Activated CD4-positive, alpha-beta T cell treated with anti-CD3 and anti-CD28 coated beads, Interleukin-2, amount 50 U/mL, for 48 hours (primary cell): ENCODE data around the gene FAM20A.
"Not testable (repeated sequence)": the region's sequence is repeated elsewhere in the genome, so short reads cannot be mapped to it uniquely, and the experiment has no call there.

Source experiments
- DNase-seq, 2 experiments: peaks; one replicate each; pipeline ENCODE4 v3.0.0-alpha.2; 2020

FAM20A gene

DNA sequence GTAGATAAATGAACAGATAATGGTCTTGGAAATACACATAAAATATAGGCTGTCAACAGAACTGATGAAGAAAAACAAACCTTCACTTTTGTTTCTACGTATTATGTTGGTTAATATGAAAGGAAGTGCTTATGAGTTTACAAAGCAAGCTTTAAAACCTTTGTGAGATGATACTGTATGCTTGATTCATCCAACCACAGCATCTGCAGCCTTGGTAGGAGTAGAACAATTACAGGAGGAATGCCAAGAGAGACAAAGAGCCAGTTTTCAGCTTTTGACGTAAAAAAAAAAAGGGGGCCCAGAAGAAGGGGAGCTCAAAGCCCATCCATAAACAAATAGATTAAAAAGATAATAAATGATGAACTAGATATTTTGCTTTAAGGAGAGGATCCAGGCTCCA is 13.3 kb downstream of the FAM20A start:
- DNase-seq: no peak

DNA sequence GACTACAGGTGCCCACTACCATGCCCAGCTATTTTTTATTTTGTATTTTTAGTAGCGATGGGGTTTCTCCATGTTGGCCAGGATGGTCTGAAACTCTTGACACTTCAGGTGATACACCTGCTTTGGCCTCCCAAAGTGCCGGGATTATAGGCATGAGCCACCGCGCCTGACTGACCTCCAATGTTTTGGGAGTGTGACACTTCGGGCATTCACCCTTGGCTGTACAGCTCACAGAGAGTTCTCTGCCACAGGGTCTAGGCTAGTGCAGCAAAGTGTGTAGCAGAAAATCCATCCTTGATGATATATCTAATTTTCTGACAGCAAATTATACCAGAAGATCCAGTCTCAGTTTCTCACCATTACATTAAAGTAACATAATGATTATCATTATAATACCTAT is 14.1 kb downstream of the FAM20A start:
- DNase-seq: no peak

DNA sequence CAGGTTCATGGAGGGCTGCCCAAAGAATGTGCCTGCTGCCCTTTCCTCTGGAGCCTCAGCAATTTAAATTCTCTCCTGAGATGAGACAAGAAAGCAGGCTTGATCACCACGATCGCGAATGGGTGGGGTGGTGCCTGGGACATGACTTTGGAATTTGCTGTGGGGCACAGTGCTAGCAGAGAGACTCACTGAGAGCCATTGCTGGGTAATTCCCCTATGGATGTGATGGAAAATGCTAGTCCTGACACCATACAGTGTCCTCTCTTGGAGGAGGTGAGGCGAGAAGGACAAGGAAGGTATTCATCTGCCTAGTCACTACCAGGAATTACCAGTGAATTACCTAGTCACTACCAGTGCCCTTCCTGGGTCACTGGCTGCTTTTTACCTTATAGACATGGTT is 15.5 kb downstream of the FAM20A start:
- no peak for DNase-seq

DNA sequence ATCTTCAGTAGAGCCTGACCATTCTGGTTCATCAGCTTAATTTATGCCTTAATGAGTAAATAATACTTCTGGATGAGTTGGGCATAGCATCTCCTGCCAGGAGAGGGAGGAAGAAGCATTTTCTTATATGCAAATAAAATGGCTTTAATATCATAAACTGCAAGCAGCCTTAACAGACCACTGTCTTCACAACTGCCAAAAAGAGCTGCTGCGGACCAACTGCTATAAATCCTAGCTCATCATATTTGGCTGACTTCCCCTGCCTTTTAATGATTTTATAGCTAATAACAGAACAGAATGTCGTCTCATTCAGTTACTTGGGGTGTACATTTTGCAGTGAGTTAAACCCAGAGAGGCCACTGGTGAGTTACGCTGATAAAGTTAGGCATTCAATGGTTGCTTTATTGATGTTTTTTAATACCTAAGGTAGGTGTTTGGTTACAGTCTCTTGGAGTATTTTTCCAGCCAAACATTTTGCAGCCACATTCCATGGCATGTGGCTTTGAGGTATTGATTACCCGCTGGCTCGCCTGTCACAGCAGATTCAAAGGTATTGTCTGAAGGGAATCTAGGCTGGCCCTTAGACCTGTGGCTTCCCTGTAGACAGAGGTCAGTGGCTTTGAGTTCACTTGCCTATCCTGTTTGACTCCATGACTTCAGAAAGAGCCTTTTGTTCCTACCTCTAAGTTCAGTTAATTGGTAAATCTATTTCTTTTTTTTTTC is 16.4 kb downstream of the FAM20A start:
- DNase-seq: no peak

DNA sequence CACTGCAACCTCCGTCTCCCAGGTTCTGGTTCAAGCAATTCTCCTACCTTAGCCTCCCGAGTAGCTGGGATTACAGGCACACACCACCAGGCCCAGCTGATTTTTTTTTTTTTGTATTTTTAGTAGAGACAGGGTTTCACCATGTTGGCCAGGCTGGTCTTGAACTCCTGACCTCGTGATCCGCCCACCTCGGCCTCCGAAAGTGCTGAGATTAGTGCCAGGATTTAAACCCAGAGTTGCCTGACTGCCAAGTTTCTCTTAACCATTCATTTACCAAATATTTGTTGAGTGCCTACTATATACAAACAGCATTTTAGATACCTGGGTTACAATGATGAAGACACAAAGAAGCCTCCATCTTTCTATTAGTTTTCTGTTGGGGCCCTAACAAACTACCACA is 18.3 kb downstream of the FAM20A start:
- not testable (repeated sequence) for DNase-seq

DNA sequence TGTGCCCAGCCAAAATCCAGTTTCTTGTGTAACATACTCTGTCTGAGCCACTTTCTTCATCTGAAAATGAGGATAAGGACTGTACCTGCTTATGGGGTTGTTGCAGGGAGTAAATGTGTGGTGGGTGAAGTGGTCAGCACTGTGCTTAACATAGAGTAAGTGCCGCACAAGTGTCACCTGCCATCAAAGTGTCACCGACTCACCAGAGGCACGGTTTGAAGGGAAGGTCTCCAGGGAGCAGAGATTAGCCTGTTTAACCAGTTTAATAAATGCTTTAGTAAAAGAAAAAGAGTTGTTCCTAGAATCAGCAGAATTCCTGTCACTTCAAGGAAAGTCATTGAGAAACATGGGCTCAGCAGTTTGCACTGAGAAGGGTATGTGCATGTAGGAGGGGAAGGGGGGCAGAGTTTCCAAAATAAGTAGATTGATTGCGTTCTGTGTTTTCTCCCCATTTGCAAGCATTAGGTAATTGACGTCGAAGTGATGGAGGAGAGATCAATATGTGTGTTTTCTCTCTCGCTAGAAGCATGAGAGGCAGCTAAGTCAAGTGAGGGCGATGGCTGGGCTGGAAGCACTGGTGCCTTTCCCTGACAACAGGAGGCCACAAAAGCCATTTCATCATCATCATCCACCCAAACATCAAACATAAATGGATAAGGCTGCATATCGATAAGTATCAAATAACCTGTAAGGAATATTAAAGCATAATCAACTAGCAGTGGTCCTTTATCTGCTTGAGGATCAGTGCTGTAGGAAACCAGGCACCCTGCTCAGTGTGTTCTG is 19.1 kb downstream of the FAM20A start:
- DNase-seq: no peak

DNA sequence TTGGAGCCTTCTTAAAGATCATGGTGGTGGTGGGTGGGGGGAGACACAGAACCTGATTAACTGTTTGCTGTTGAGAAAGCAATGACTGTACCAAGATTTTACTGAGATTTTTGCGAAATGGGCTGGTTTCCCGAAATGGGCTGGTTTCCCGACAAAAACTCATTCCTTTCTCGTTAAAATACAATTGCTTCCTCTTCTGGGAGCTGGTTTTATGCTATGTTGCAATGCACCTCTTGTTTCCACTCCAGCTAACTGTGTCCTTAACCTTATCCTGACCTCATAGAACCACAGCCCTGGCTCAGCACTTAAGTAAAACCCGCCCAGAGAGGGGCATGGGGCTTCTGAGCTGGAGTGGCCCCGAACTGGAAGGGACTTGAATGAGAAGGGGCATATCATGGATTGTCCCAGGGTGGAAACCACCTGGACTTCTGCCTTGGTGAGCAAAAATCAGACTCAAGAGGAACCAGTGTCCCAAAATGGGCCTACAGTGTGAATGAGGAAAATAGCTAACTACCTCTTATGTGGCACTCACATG is 20.9 kb downstream of the FAM20A start:
- no peak for DNase-seq

DNA sequence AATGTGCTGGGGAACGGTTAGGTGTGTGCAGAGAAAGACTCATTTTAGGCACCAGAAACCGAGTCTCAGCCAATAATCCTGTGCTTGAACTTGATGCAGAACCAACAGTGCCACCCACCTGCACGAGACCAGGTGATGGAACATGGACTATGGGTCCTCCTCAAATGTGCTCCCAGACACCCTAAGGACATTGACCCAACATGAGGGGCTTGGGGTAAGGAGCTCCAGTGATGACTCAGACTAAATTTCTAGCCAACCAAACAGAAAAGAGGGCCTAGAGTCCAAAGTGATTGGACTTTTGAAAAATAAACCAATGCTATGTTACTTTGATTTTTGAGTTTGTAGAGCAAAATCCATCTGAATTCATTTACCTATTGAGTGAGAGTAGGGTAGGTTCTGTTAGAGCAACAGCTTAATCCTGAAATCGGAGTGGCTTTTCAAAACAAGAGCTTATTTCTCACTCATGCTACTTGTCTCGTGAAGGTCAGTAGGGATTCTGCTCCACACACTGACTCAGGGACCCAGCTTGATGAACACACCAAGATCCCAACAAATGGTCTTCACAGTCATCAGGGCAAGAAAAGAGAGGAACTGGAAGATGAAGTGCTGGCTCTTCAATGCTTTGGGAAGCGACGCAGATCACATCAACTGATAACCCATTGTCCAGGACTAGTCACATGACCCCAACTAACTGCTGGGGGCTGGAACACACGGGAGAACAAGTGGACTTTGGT is 21.8 kb downstream of the FAM20A start:
- no peak for DNase-seq

DNA sequence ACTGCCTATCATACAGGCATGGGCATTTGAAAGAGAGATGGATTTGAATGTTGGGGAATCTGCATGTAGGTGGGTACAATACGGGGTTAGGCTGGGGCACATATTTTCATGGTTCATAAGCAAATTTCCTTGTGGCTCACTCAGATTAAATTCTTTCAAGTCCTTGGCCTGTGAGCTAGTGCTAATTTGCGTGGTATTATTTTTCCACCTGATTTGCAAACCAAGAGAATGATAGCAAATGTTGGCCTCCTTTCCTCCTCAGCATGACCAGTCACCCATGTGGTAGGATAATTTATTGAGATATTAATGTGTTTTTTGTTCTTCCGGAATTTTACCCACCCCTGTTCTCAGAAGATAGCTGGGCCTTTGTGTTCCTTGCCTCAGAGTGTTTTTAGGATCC is 22.9 kb downstream of the FAM20A start:
- DNase-seq: no peak

DNA sequence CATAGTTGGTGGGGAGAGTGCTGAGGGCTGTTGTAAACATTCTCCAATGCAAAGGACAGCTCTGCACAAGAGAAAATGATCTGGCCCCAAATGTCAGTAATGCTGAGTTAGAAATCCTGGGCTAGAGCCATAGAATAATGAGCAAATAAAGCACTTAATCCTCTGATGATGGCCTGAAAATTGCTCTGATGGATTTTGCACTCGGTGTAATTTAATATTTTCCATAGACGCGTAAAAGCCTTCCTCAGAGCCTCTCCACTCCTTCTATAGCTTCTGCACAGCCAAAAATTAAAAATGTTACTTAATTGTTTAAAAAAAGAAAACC is 23.7 kb downstream of the FAM20A start:
- DNase-seq: no peak

DNA sequence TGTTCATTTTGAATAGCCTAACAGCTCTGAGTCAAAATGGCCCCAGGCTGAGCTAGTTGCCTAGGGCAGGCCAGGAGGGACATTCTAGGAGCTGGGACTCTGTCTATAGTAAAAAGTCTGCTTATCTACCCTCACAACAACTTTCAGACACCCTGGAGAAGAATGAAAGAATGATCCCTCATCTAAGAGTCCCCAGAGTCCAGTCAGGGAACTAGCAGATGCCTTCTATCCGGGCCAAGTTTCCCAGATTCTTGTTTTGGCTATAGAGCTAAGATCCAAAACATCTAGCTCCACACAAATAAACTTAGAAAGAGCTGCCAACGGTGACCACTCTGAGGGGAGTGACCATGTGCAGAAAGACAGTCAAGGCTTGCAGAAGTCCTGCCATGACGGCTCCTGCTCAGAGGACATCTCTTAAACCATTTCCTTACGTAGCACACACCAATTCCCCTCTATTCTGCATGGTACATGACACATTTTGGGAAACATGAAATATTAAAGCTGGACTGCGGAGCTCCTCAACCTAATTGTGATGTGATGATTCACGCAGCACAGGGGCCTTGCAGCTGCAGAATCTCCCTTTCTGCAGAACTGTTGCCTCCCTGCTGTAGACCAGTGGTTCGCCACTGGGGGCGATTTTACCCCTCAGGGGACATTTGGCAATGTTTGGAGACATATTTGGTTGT is 24.2 kb downstream of the FAM20A start:
- no peak for DNase-seq

DNA sequence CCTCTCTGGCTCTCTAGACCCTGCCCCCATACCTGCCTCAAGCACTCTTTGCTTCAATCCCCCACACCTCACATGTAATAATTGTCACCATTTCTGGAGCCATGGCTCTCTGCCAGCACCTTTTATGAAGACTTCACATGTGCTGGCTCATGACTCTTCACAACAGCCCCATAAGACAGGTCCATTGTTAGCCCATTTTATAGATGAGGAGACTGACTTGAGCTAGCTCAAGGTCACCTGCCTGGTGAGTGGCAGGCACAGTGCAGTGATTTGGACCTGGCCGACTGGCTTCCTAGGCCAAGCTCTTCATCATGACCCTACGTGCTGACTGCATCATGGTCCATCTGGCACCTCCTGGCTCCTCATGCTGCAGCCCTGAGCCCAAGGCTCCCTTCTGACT is 25.0 kb downstream of the FAM20A start:
- no peak for DNase-seq

DNA sequence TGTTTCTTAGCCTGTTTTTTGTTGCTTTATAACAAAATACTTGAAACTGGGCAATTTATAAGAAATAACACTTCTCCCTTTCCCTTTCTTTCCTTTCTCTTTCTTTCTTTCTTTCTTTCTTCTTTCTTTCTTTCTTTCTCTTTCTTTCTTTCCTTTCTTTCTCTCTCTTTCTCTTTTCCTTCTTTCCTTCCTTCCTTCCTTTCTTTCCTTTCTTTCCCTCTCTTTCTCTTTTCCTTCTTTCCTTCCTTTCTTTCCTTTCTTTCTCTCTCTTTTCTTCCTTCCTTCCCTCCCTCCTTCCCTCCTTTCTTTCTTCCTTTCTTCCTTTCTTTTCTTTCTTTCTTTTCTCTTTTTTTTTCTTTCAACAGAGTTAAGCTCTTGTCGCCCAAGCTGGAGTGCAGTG is 27.8 kb downstream of the FAM20A start:
- no peak for DNase-seq

DNA sequence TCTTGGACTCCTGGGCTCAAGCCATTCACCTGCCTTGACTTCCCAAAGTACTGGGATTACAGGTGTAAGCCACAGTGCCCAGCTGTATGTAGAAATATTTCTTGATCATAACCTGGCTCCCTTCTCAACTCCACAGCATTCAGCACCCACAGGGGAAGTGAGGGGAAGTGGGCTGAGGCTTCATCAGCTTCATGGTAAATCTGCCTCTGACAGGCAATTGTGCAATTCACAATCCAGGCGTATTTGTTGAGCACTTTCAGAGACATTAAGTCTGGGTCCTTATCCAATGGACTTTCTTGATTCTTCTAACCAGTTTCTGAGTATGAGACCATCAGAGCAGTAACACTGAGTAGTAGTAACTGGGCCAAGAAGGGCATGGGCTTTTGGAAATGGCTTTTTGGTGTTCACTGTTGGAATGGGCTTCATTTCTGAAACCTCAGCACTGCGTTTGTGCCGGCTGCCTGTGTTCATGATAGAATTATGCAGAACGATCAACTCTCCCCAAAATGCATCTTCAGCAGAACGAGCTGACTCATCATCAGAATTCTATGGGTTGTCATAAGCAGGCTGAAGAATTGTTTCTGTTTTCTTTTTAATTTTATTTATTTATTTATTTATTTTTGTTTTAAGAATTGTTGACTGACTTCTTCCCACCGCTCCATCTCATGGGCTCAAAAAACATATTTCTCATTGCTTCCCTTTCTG is 28.9 kb downstream of the FAM20A start:
- no peak for DNase-seq

DNA sequence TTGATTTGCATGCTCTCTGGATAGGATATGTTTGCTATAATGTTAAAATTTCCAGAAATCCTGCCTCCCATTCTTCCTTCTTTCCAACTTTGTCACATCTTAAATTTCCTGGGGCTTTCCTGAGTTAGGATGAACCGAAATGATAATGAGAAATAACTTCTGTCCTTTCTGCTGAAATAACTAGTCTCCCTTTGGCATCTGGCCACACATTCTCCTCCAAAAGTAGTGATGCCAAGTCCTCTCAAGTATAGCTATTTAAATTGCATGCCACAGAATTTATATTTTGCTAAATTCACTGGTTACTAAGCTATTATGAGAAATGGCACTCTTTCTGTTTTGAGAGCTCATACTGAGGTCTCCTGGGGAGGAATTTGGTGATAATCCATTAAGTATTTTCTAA is 30.6 kb downstream of the FAM20A start:
- no peak for DNase-seq

DNA sequence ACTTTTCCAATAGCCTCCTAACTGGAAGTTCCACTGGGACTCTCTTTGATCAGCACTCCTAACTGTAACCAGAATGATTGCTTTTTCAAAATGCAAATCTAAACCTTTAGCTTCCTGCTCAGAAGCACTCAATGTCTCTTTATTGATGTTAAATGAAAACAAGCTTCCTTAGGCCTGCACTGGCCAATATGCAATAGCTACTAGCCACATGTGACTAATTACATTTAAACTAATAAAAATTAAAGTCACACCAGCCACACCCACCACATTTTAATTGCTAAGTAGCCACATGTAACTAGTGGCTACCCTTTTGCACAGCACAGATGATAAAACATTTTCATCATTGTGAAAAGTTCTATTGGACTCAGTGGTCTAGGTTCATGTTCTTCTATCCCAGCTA is 31.8 kb downstream of the FAM20A start:
- no peak for DNase-seq

DNA sequence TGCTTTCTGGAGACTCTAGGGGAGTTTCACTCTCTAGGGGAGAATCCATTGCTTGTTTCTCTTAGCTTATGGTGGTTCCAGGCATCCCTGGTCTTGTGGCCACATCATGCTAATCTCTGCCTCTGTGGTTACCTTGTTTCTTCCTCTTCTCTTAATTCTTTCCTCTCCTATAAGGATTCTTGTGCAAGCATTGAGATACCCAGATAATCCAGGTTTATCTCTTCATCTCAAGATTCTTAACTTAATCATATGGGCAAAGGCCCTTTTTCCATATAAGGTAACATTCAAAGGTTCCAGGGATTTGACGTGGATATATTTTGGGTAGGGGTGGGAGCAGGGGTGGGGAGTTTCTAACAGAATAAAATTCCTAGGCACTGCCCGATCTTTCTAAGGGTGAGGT is 32.6 kb downstream of the FAM20A start:
- no peak for DNase-seq

DNA sequence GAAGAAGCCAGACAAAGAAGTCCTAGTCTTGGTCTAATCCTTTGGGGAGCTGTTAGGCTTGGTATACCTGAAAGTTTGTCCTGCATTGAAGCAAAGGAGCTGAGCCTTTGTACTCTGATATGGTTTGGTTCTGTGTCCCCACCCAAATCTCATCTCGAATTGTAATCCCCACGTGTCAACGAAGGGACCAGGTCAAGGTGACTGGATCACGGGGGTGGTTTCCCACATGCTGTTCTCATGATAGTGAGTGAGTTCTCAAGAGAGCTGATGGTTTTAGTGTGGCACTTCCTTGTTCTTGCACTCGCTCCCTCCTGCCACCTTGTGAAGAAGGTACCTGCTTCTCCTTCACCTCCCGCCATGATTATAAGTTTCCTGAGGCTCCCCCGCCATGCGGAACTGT is 33.6 kb downstream of the FAM20A start:
- DNase-seq: no peak

DNA sequence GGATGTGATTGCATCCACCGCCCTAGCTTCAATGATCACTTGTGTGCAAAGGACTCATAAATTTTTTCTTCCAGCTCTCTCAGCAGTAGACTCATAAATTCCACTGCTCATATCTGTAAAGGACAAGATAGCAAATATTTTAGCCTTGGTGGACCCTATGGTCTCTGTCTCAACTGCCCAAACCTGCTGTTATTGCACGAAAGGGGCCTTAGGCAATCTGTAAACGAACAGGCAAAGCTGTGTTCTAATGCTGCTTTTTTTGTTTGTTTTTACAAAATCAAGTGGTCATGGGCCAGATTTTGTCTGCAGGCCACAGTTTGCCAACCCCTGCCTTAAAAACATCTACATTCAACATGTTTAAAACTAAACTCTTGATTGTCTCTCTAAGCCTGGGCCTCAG is 34.1 kb downstream of the FAM20A start:
- no peak for DNase-seq

DNA sequence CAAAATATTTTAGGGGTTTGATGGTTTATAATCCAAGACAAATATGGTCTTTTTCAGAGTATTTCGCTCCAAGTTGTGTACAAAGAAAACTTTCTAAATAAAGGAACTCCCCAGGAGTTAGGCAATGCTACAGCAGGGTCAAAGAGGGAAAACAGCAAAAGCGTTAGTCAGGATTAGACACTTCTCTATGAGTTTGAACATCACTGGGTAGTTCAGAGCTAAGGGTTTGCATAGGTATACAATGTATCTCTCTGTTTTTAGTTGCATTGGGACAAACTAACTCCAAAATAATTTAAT is 34.8 kb downstream of the FAM20A start:
- DNase-seq: no peak

DNA sequence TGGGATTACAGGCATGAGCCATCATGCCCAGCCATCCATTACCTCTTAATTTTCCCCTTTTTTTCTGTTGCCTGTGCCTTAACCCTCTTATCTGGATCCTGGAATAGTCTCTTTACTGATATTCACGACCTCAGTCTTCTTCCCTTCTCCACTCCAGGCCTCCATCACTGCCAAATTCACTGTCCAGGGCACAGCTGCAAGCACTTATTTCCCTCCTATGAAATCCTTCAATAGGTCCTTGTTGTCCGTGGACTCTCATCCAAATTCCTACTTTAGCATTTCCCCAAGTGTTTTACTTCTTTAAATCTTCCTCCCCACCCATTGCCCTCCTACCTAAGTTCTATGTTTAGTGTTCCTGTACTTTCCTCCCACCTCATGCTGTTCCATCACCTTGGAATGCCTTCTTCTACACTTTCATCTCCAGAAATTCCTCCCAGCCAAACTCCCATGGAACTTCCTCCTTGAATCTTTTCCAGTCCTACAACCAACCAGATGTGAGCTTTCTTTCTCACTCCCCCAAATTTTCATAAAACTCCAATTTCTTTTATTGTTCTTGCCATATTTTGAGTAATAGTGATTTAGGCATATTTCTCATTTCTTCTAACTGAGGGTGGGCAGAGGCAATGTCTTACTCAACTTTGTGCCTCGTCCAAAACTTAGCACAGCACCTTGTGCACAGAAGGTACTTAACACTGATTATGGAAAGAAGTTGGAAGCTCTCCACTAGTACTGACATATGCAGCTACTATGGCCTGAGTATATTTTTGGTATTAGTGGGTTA is 35.3 kb downstream of the FAM20A start:
- DNase-seq: no peak
